HG03342 (cell line): ENCODE measurements around the gene CMSS1.

ENCODE experiments used
- ATAC-seq: cut with Tn5 transposase; IDR thresholded peaks from one replicate; pipeline ENCODE4 v1.9.1; 2021; ENCODE audit warnings: mild to moderate bottlenecking, moderate library complexity; ENCODE audit not compliant: unreplicated experiment

Gene CMSS1

DNA sequence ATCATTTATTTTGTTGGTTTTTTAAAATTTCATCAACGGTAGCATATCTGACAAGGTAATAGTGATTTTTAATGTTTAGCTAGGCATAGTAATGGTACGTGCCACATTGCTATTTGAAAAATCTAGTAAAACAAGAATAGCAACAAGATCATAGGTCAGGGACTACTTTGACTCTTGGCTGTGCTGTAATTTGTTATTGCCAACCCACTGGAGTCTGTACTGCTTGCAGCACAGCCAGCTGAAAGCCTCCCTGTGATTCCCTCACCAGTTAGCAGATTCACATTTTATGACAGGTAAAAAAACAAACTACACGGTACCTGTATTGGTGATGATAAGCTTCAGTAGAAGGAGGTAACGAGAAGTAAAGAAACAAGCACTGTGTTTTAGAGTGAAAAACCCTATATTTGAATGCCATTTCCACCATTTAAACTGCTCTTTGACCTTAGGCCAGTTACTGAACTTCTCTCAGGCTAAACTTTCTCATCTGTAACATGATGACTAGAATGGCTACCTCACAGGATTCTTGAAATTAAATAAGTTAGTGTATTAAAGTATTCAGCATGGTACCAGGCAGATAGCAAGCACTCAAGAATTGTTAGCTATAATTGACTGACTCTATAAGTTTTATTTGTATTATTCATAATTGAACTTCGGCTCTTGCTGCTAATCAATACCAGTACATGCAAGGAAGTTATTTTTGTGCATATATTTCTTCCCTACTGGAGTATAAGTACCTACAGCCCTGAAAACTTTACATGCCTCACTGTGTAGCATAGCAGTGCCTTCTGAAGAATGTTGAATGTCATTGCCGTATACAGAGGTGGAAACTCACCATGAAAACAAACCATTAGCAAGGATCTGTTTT lies 280.5 kb downstream of the CMSS1 start:
- no peak for ATAC-seq

DNA sequence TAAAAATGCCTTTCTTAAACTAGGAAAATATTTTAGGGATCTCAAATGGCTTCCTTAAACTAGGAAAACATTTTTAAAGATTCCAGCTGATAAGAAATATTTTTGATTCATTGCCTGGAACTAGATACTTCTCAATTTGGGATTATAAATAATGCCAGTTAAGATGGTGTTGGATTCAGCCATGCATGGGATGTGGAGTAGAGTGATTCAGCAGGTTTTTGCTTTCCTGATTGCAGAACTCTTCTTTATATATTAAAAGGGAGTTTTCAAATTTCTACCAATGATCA lies 281.1 kb downstream of the CMSS1 start:
- no peak for ATAC-seq

DNA sequence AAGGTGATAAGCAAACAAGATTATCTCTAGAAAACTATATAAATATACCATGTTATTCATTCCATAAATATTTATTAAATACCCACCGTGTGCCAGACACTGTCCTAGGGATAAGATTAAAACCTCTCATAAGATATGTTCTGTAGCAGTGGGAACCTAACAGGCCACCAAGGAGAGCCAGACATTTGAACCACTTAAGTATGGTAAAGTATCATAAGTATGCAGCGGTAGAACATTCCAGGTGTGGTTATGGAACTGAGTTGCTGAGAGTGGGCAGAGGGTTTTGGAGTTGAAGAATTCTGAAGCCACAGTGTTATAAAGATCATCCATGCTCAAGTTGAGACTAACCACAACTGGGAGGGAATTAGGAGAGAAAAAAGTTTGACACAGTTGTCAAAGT lies 282.0 kb downstream of the CMSS1 start:
- no peak for ATAC-seq

DNA sequence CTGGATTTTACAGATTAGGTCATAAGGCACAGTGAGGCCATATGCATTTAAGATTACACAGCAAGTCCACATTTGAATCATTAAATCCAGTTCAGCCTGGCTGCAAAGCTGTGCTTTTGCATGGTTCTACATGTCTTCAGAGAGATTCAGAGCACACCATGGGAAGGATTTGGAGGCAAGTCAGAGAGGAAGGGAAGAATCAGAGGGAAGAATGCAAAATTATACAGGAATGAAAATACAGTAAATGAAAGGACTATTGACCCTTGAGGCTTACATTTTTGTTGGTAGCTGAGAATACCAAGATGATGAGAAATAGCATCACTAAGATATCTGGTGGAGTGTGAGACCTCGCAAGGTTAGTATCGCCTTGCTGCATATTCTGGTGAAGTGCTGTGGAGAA lies 282.8 kb downstream of the CMSS1 start:
- no peak for ATAC-seq

DNA sequence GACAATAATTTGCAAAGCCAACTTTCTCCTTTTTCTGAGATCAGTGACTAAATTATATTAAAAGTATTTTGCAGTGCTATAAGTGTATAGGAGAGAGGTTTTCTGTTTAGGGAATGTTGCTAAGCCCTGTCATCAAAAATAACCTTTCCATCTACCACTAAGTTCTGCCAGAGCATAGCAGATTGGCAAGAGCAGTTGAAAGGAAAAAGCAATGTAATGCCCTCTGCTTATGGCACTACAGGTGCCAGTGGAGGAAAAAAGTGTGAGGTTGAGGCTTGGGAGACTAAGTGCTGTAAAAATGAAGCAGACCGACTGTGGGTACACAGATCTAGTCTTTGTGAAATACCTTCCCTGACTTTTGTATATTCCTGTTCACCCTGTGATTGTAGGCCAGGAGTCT lies 285.1 kb downstream of the CMSS1 start:
- ATAC-seq: no peak

DNA sequence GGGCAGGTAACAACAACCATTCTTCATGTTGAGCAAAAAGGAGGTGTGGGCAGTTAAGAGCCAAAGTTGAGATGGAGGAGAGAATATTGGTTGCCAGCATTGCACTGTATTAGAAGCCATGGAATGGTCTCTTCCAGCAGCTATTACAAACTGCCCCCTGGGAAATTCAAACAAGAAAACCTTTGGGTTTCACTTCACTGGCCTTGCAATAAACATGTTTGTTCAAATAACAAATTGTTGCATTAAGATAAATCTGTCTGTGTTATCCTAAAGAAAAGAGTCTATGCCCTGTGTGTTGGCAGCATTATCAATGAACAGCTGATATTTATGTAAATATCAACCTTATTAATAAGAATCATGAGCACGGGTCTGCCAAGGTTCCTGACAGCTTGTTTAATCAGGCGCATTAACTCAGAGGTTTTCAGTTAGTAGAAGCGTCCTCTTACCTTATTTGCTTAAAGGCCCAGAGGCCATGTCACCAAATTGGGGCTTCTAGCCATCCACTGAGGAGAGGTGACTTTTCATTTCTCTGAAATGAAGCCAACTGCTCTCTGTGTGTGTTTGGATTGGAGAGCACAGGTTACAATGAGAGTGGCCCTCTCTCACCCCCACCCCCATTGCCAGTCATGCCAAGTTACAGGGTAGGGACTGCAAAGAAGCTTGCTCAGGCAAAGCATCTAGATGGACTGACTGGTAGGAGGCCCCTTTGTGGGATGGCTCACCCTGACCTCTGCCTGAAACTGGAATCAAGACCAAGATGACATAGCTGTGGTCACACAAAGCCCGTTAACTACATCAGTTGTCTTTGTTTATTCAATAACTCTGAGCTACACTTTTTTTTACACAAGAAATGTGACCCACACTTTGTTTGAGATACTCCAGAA lies 286.1 kb downstream of the CMSS1 start:
- ATAC-seq: peak; percentile 84

DNA sequence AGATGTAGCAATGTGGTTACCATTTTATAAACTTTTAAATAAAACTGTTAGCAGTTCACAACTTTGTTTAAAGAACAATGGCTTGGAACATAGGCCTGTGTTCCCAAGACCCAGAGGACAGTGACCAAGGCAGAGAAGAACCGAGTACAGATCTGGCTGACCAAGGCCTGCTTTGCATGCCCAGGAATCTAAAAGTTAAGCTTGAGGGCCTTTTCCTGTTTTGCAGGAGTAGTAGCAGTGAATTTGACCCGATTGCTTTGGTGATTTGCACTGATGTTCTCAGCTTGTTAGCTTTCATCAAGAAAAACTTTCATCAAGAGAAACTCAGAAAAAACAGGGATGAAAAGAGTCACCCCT lies 286.8 kb downstream of the CMSS1 start:
- ATAC-seq: peak; percentile 37

DNA sequence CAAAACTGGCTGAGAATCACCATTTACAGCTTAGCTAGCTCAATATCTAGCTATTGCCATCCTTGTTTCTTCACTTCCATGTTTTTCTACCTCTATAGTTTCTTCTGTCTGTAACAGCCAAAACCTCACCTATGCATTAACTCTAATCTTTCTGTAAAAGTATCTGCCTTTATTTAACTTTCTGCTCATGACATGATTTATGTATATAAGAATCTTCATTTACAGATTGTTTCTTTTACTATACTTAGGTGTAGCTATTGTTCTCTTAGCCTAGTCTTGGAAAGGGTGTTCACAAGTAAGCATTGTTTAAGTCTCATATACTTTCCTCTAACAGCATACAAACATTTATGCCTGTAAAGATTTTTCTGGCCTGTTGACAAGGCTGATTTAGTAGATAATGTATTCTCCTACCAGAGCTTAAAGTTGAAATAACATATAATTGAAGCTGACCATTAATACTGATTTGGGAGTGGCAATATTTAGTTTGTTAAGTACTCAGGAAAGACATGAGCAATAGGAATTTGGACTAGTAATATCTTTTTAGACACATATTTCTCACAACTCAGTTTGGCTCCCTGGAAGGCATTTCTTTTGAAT lies 287.3 kb downstream of the CMSS1 start:
- ATAC-seq: no peak

DNA sequence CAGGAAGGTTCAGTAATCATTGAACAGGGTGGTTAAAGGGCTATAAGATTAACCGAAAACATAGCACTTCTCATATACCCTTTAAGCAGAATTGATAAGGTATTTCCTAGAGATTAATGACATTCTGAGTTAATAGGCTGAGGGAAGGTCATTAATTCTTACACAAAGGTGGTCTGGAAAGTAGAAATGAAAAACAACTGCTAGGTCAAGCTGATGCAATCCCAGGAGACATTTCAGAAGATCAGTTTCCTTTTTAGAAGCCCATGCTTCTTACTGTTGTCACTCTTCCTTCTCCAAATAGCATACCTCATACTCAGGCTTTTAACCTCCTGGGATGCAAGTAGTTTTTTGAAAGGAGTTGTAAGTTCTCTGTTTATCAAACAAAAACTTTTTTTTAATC lies 287.8 kb downstream of the CMSS1 start:
- peak; percentile 30 for ATAC-seq

DNA sequence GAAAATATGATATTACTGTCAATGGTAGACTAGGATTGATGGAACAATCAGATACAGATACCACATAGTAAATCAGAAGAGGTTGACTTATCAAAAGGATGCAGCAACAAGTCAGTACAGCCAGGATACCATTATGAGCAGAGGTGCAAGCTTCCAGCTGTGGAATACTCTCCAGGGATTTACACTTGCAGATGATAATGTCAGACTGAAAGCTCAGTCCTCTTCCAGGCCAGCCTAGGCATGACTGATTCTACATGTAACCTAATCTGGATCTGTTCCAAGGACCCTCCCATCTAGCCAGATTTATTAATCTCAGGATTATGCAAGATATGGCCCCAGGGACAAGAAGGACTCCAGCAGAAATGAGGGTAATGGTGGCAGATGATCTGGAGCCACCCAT lies 288.4 kb downstream of the CMSS1 start:
- ATAC-seq: no peak

DNA sequence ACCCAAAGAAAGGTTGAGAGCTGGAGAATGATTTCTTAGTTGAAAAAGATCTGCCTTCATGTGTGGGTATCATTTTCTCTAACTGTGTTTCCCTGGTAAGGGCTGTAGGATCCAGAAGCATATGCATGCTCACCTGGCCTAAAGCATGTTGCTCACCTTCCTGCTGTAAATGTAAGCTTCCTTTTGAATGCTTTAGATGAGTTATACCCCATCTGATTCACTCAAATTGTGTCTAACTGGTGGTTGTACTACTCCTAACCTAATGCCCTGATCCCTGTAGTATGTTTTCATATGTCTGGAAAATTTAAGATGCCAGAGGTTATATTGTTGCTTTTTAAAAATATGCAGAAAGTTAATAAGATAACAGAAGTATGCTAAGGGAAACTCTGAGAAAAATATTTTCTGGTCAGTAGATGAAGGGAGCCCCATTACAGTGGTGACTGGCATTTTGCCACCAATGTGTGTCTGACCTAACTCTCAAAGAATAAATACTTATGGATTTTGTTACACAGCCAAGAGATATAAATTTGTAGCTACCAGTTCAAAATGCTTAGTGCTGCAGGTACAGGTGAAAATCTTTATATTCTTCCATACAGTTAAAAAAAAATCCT lies 289.0 kb downstream of the CMSS1 start:
- no peak for ATAC-seq

DNA sequence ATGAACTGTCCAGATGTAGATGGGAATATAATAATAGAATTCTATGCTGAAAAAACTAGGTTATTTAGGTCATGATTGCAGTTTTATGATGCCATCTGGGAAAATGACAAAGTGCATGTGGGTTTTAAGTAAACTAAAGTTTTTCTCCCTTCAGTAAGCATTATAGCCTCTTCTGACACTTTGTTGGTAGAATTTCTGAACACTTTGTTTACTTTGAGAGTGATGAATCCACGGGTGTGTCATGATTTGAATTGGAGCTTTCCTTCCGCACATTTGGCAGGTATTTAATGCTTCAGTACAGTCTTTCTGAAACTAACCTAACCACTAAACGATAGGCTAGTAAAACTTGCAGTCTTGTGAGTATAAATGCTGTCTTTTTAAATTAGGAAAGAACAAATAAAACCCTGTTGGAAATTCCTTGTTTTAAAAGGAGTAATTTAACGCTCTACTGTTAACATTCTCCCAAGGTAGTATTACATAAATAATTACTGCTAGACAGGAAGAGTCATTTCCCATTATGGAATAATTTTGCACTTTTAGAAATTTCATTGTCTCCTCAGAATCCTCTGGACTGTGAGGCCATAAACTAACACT lies 289.7 kb downstream of the CMSS1 start:
- no peak for ATAC-seq

DNA sequence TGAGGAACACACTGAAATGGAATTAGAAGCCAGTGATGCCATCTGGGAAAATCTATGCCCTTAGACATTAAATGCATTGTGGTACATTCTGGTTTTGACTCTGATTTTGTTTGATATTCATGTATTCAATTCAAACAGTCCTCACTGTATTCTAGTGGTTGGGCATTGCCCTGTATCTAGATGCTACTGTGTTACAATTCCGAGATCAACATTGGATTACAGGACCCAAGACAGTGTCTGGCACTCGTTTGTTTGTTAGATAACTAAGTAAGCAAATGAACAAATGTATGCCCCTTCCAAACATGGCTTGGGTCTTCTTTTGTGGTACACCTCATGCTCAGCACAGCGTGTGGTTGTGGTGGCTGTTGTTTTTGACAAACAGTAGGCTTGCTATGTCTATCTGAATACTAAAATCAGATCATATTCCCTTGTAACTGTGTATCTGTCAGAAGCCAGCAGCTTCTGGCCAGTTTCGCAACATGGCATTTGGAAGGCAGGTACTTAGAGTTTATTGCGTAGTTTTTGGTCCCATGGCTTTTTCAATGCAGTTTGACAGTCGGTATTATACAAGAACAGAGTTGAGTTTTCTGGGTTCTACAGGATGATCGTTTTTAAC lies 290.9 kb downstream of the CMSS1 start:
- no peak for ATAC-seq

DNA sequence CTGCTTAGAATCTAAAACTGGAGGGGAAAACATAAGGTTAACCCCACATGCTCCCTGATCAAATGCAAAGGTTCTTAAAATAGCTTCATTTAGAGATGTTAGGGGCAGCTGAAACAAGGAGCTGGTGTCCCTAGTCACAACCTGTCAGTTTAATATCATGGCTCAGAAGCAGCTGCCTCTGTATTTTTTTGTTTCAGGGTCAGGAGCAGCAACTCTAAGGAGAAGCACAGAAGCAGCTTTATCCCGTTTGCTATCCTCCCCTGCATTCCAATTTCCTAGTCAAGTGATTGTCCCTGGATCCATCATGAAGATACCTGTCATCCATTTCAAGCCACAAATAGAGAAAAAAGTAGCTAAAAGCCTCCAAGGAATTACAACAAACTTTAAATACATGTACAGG lies 292.5 kb downstream of the CMSS1 start:
- ATAC-seq: no peak

DNA sequence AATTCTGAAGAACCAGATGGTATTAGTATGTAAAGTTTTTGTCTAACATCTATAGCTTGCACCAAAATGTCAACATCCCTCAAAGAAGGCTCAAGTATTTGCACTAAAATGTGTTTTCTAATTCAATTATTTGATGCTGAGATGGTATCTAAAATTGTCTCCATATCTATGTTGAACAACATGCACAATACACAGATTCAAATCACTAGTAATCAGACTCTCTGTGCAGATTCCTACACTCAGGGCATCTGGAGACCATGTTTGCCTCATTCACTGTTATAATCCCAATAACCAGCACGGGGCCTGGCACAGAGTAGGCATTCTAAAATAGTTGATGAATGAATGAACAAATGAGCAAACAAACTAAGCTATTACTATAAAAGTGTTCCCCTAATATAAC lies 294.1 kb downstream of the CMSS1 start:
- ATAC-seq: no peak

DNA sequence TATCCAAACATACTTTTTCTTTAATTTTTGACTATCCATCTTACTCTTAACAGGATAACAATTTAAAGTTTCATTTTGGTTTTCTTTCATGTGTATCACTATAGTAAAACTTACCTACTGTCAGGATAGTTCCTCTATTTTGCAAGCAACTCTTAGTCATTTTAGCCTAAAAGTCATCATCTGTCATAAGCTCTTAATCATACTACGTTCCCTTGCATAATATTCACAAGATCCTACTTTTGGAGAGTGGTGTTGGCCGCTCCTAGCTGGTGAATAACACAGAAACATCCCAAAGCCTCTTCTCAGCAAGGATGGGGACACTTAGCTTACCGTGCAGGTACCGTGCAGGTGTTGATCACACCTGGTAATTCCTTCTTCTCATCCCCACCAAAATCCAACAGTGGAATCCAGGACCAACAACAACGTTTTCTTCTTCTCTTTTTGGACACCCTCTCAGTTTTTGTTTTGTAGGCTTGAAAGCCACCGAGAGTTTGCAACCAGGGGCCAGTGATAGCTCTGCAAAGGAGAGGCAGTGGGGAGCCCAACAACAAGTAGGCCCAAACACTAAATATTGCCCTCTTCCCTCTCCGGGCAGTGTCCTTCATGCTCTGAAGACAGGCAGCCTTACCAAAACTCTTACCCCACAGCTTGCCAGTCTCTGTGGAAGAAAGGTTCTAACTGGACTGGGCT lies 296.2 kb downstream of the CMSS1 start:
- ATAC-seq: no peak

DNA sequence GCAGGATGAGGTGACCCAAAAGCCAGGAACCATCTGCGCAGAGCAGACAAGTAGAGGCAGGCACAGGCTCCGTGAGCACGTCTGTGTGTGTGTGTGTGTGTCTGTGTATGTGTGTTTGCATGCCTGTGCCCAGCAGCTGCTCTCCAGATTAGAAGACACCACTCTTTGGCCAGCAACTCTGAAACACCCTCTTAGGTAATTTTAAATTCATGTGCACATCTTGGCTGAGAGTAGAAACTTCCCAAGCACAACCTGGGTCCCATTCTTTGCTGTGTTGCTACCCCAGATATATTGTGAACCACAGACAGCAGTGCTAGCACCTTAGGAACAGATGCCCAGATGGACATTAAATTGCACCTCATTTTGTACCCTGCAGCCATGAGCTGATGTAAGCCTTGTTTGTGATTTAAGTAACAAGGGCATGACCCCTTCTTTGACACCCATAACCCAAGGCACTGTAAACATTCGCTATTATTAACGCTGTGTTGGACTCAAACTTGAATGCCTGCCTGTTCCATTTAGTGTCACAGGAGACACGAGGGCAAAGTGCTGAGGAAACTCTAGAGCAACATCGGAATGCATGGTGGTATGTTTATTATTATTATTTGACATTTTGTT lies 296.9 kb downstream of the CMSS1 start, which contains the start of gene FILIP1L:
FILIP1L (minus strand) TSS at position 89 of the 618 bp plus-strand sequence.
- no peak for ATAC-seq

DNA sequence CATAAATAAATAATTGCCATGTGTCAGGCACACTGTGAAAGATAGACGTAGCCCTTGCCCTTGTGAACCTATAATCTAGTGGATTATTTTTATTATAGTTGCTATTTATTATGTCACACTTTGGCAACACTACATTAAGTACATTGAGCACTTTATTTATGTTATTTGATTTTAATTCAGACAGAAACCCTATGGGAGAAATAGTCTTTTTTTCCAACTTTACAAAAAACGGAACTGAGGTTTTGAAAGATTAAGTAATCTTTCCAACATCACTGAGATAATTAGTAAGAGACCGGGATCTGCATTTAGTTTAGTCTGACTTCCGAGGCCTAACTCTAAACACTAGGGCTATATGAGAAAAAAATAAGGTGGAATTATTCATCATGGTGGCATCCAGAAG lies 299.4 kb downstream of the CMSS1 start:
- ATAC-seq: no peak

DNA sequence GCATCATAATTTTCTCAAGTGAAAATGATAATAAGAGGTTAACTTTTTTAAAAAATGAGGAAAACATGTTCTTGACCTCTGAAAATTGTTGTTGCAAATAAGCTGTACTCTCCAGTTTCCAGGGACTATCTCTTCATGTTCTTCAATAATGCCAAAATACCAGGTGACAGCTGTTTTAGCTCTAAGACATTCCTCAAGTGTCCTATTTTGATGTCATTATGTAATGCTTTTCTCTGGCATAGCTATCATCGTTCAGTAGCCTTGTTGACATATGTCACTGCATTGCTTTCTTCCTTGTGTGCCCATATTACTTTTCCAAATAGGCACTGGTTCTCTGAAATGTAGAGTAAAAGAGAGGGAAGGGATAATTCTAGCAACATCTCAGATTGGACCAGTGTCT lies 302.4 kb downstream of the CMSS1 start:
- no peak for ATAC-seq

DNA sequence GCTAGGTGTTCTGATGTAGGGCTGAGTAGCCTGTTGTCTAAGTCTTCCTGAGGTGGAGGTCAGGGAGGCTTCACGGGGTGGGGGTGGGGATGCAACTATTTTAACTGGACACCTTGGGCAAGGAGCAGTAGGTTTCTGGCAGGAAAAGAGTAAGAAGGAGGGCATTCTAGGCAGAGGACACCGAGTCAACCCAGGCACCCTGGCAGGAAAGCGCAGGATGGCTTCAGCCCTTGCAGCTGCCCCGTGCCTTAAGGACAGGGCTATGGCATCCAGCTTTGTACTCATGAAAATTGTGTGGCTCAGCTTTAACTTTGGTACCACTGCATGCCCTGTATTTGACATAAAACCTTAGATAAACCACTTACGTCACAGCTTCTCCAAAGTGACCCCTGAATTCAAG lies 303.0 kb downstream of the CMSS1 start:
- no peak for ATAC-seq
